Pericardium fibroblast (primary cell): ENCODE data around the gene LHX8. TPM values are rescaled to one million over a fixed set of nuclear protein-coding genes. Genes with fewer than 3 reads are reported as not detected.

Source experiments
- total RNA-seq: library from RNA; depleted of rRNA; stranded (reverse); fragments of >200 nt; gene quantifications from 2 replicates; pipeline ENCODE4 v1.2.3, GENCODE V29; 2015

The LHX8 gene
- not detected in 2 replicates for total RNA-seq

GRCh38 chr1:75133750-75134646 lies at the start of gene LHX8:
TSS of gene LHX8 (plus strand) at chr1:75134388. CDS start at chr1:75136615, 2,227 bp downstream.

